MM.1S (cell line): Measurements from ENCODE around the gene NTMT1.

Source experiments
- CTCF ChIP-seq: fragments of 300-600 bp; sonication (generic); IDR thresholded peaks from 2 replicates; pipeline ENCODE4 v1.5.1; 2016; ENCODE audit warnings: antibody characterized with exemption, low read length, mixed read lengths
- EZH2 ChIP-seq: fragments of 300-600 bp; sonication (generic); optimal IDR thresholded peaks from 2 replicates; pipeline ENCODE3; 2017; ENCODE audit warnings: low read depth, mild to moderate bottlenecking, antibody characterized with exemption, low read length, mixed read lengths

- no peak for TF ChIP-seq CTCF
- TF ChIP-seq EZH2, result no peak
Observed at GRCh38 chr9:129674229-129674628, 48.3 kb downstream of the NTMT1 start.
